Liver (tissue), 9 donors: Measurements from ENCODE around the gene CAV1. TPM values are rescaled to one million over a fixed set of nuclear protein-coding genes. Genes with fewer than 3 reads are reported as not detected.

Source experiments
- DNase-seq: peaks from one replicate; pipeline ENCODE4 v3.0.0-alpha.2; 2017; ENCODE audit warnings: low spot score
- H3K27ac ChIP-seq, 2 donors: one replicate each; pipeline ENCODE4 v1.7.0; 2013; ENCODE audit warnings: inconsistent platforms in 2 of 2, low read length in 2 of 2, control low read depth in 1 of 2, low read depth in 1 of 2, mild to moderate bottlenecking in 1 of 2
- H3K27me3 ChIP-seq, 4 donors: one replicate each; pipeline versions ENCODE4 v1.6.1 to v1.7.0; 2013; ENCODE audit warnings: low read length in 3 of 4, inconsistent platforms in 1 of 4, mild to moderate bottlenecking in 1 of 4, moderate library complexity in 1 of 4; ENCODE audit not compliant: control insufficient read depth in 4 of 4, insufficient read depth in 4 of 4
- H3K36me3 ChIP-seq, 4 donors: one replicate each; pipeline versions ENCODE4 v1.6.1 to v1.7.0; 2013; ENCODE audit warnings: low read length in 3 of 4, mild to moderate bottlenecking in 3 of 4, low read depth in 1 of 4, moderate library complexity in 1 of 4; ENCODE audit not compliant: control insufficient read depth in 4 of 4, insufficient read depth in 3 of 4
- H3K4me1 ChIP-seq, 4 donors: one replicate each; pipeline versions ENCODE4 v1.6.1 to v1.7.0; 2013; ENCODE audit warnings: low read length in 3 of 4, mild to moderate bottlenecking in 3 of 4, moderate library complexity in 1 of 4; ENCODE audit not compliant: control insufficient read depth in 4 of 4, insufficient read depth in 4 of 4
- H3K4me3 ChIP-seq, 3 donors: one replicate each; pipeline versions ENCODE4 v1.6.1 to v1.7.0; 2013; ENCODE audit warnings: low read length in 3 of 3, control low read depth in 1 of 3, low read depth in 1 of 3, mild to moderate bottlenecking in 1 of 3
- H3K9ac ChIP-seq, 2 donors: one replicate each; pipeline ENCODE4 v1.7.0; 2013; ENCODE audit warnings: low read length in 2 of 2, mild to moderate bottlenecking in 2 of 2, moderate library complexity in 2 of 2, control low read depth in 1 of 2, low read depth in 1 of 2
- H3K9me3 ChIP-seq, 4 donors: one replicate each; pipeline versions ENCODE4 v1.6.1 to v1.7.0; 2013; ENCODE audit warnings: low read length in 3 of 4; ENCODE audit not compliant: control insufficient read depth in 4 of 4
- CTCF ChIP-seq: fragments of 150-350 bp; IDR thresholded peaks from 2 replicates; pipeline ENCODE4 v1.5.1; 2017; ENCODE audit warnings: improper control_type of control experiment, low read depth, low read length; ENCODE audit not compliant: missing input control
- EGR1 ChIP-seq, 2 donors: IDR thresholded peaks; 2 replicates each; pipeline ENCODE4 v1.6.1; 2016 to 2018; ENCODE audit warnings: antibody characterized with exemption in 2 of 2, low read depth in 2 of 2
- FOXA1 ChIP-seq: IDR thresholded peaks from 2 replicates; pipeline ENCODE4 v1.6.1; 2016; ENCODE audit warnings: antibody characterized with exemption
- FOXA2 ChIP-seq: IDR thresholded peaks from 2 replicates; pipeline ENCODE4 v1.6.1; 2016; ENCODE audit warnings: antibody characterized with exemption
- GABPA ChIP-seq, 2 donors: IDR thresholded peaks in 1 of 2; conservative IDR thresholded peaks in 1 of 2; 2 replicates each; pipeline ENCODE4 v1.6.1; 2016; ENCODE audit warnings: antibody characterized with exemption in 2 of 2, mild to moderate bottlenecking in 1 of 2, moderate library complexity in 1 of 2
- HNF4A ChIP-seq, 2 donors: conservative IDR thresholded peaks; 2 replicates each; pipeline ENCODE4 v1.6.1; 2016; ENCODE audit warnings: antibody characterized with exemption in 2 of 2, mild to moderate bottlenecking in 2 of 2
- HNF4G ChIP-seq: IDR thresholded peaks from 2 replicates; pipeline ENCODE4 v1.6.1; 2016; ENCODE audit warnings: antibody characterized with exemption
- JUND ChIP-seq, 2 donors: IDR thresholded peaks; 2 replicates each; pipeline ENCODE4 v1.6.1; 2016; ENCODE audit warnings: antibody characterized with exemption in 2 of 2
- NR2F2 ChIP-seq: IDR thresholded peaks from 2 replicates; pipeline ENCODE4 v1.6.1; 2016; ENCODE audit warnings: antibody characterized with exemption
- RAD21 ChIP-seq, 2 donors: IDR thresholded peaks; 2 replicates each; pipeline ENCODE4 v1.6.1; 2016; ENCODE audit warnings: antibody characterized with exemption in 2 of 2, mild to moderate bottlenecking in 2 of 2
- REST ChIP-seq: IDR thresholded peaks from 2 replicates; pipeline ENCODE4 v1.6.1; 2016; ENCODE audit warnings: antibody characterized with exemption, mild to moderate bottlenecking
- RXRA ChIP-seq, 2 donors: IDR thresholded peaks; 2 replicates each; pipeline ENCODE4 v1.6.1; 2017 to 2018; ENCODE audit warnings: antibody characterized with exemption in 2 of 2, mild to moderate bottlenecking in 1 of 2
- TAF1 ChIP-seq: conservative IDR thresholded peaks from 2 replicates; pipeline ENCODE4 v1.6.1; 2016; ENCODE audit warnings: antibody characterized with exemption, mild to moderate bottlenecking
- YY1 ChIP-seq: IDR thresholded peaks from 2 replicates; pipeline ENCODE4 v1.6.1; 2016; ENCODE audit warnings: antibody characterized with exemption, mild to moderate bottlenecking
- ZBTB33 ChIP-seq: IDR thresholded peaks from 2 replicates; pipeline ENCODE4 v1.6.1; 2016; ENCODE audit warnings: antibody characterized with exemption
- WGBS: extraction: QIAGEN DNeasy Blood & Tissue Kit; methylation state at CpG from one replicate; pipeline ENCODE4 v1.1.7; 2013; 5-methylcytosine and 5-hydroxymethylcytosine counted together
- polyA plus RNA-seq, 2 donors: library from polyadenylated mRNA; stranded (reverse) in 1 of 2; unstranded in 1 of 2; fragments of 200-250 nt in 1 of 2; fragments of >200 nt in 1 of 2; fragmentation: Nextera tagmentation in 1 of 2; extraction: Ambion mirVana in 1 of 2; gene quantifications; one replicate each; pipeline versions ENCODE4 v1.2.1 to v1.2.3, GENCODE V29; 2013 to 2015
- total RNA-seq, 2 donors: library from RNA; depleted of rRNA; stranded (reverse); fragments of >200 nt; gene quantifications; one replicate each; pipeline ENCODE4 v1.2.3, GENCODE V29; 2014
- TF ChIP-seq, protein P1 (sequence below): IDR thresholded peaks from 2 replicates; pipeline ENCODE4 v1.6.1; 2016; ENCODE audit warnings: antibody characterized with exemption
- TF ChIP-seq, protein P2 (sequence below): IDR thresholded peaks from 2 replicates; pipeline ENCODE4 v1.6.1; 2016; ENCODE audit warnings: antibody characterized with exemption
- donor health status: healthy.
- donor health status: healthy.
- donor health status: healthy.
- donor health status: healthy.
- donor health status: healthy.

The CAV1 gene
- total and polyA plus RNA-seq, 4 donors, result 9.9 to 13.4 (median 11.6) TPM

DNA sequence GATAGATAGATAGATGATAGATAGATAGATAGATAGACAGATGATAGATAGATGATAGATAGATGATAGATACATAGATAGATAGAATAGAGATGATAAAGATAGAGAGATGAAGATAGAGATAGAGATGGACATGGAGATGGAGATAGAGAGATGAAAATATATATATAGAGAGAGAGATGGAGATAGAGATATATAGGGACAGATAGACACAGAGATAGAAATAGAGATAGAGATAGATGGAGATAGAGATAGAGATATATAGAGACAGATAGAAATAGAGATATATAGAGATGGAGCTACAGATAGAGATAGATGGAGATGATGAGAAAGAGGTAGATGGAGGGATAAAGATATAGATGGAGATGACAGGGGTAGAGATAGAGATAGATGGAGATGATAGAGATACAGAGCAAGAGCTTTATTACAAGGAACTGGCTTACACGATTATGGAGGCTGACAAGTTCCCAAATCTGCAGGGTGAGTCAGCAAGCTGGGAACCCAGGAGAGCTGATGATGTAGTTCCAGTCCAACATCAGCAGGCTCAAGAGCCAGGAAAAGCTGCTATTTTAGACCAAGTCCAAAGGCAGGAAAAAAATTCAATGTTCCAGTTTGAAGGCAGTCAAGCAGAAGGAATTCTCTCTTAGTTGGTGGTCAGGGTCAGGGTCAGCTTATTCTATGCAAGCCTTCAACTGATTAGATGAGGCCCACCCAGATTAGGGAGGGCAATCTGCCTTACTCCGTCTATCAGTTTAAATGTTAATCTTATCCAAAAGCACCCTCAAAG is 37.1 kb downstream of the CAV1 start (continued):
- TF ChIP-seq, protein P1, sequence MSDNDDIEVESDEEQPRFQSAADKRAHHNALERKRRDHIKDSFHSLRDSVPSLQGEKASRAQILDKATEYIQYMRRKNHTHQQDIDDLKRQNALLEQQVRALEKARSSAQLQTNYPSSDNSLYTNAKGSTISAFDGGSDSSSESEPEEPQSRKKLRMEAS, result no peak
- TF ChIP-seq YY1 (no peak), JUND (IDR thresholded peaks at IDR 0.05) (no peak), RAD21 (IDR thresholded peaks at IDR 0.05) (no peak)

DNA sequence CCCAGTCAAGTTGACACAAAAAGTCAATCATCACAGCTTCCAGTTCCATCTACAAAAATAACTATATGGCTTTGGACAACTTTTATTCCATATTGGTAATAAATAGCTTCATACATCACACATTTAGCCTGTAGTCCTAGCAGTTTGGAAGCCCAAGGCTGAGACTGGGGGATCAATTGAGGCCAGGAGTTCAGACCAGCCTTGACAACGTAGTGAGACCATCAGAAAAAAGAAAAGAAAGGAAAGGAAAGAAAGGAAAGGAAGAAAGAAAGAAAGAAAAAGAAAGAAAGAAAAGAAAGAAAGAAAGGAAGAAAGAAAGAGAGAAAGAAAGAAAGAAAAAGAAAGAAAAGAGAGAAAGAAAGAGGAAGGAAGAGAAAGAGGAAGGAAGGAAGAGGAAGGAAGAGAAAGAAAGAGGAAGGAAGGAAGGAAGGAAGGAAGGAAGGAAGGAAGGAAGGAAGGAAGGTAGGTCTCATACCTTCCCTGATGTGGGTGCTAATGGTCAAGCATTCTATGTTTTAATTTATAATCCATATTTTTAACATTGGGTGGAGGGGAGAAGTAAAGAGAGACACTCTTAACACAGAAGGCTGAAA is 37.8 kb downstream of the CAV1 start:
- Histone ChIP-seq H3K9ac (no peak overlapping the region), H3K4me3 (no peak overlapping the region), H3K9me3 (no peaks in the 10 kb centered on the region), H3K4me1 (no peaks in the 10 kb centered on the region), H3K27ac (no peak overlapping the region), H3K36me3 (no peaks in the 10 kb centered on the region), H3K27me3 (no peaks in the 10 kb centered on the region)
- DNase-seq, result no peak
- WGBS, result 95% methylated on average over 1 of the region's 1 CpG
- TF ChIP-seq NR2F2, result no peak
- TF ChIP-seq FOXA2, result no peak

DNA sequence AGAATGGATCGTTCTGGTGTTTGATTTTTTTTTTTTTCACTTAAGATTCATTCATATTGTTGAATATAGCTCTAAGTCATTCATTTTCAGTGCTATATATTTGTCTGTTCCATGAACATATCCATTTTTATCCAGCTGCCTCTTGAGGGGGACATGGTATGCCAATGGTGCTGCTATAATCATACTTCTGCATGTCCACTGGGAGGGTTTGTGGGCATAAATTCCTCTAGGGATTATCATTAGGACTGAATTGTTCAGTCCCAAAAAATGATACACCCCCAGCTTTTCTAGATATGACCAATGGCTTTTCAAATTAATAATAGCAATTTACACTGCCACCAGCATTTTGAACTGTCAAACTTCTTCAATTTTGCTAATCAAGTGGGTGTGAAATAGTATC is 41.1 kb downstream of the CAV1 start:
- no peak overlapping the region for H3K27ac ChIP-seq
- no peaks in the 10 kb centered on the region for H3K27me3 ChIP-seq
- no peak overlapping the region for H3K9ac ChIP-seq

More for the DNA sequence above, 41.1 kb downstream of the CAV1 start:
- no peak for TF ChIP-seq FOXA1
- no peak for TF ChIP-seq RXRA (IDR thresholded peaks at IDR 0.05)
- no peak for TF ChIP-seq RAD21 (IDR thresholded peaks at IDR 0.05)
- TF ChIP-seq HNF4A (conservative IDR thresholded peaks at IDR 0.05), result no peak
- no peak for TF ChIP-seq NR2F2
- TF ChIP-seq REST, result no peak
- no peak for TF ChIP-seq YY1
- no peak for TF ChIP-seq GABPA (IDR thresholded peaks at IDR 0.05 in 1 of 2, conservative IDR thresholded peaks at IDR 0.05 in 1 of 2)
- no peak for TF ChIP-seq EGR1 (IDR thresholded peaks at IDR 0.05; ENCODE audit: low read depth in 2 of 2)
- no peak for TF ChIP-seq ZBTB33
- TF ChIP-seq HNF4G, result no peak
- TF ChIP-seq CTCF, result no peak
- no peak for TF ChIP-seq TAF1
- TF ChIP-seq, protein P2, sequence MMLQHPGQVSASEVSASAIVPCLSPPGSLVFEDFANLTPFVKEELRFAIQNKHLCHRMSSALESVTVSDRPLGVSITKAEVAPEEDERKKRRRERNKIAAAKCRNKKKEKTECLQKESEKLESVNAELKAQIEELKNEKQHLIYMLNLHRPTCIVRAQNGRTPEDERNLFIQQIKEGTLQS, result no peak
- no peak for TF ChIP-seq FOXA2
- TF ChIP-seq JUND (IDR thresholded peaks at IDR 0.05), result no peak
- no peaks in the 10 kb centered on the region for H3K9me3 ChIP-seq
- H3K36me3 ChIP-seq, result no peaks in the 10 kb centered on the region
- H3K4me3 ChIP-seq, result no peak overlapping the region
- DNase-seq, result no peak
- WGBS, result 96% methylated on average over 1 of the region's 1 CpG
- H3K4me1 ChIP-seq, result no peaks in the 10 kb centered on the region
